Fibroblast of the aortic adventitia (primary cell): ENCODE data around the gene URM1. TPM values are rescaled to one million over a fixed set of nuclear protein-coding genes. Genes with fewer than 3 reads are reported as not detected.
A peak's percentile ranks its signal among the peaks of the same experiment; 100 is the strongest.

ENCODE experiments used
- DNase-seq: peaks from one replicate; pipeline ENCODE4 v3.0.0-alpha.2; 2010; ENCODE audit warnings: low read depth
- H3K4me3 ChIP-seq: 2 replicates; pipeline ENCODE4 v1.5.1; 2011; ENCODE audit warnings: low read depth, mild to moderate bottlenecking, control low read depth, low read length, moderate library complexity
- total RNA-seq: library from RNA; depleted of rRNA; stranded (reverse); fragments of >200 nt; gene quantifications from 2 replicates; pipeline ENCODE4 v1.2.3, GENCODE V29; 2012; ENCODE audit warnings: low replicate concordance
- TF ChIP-seq, protein P1 (sequence below): IDR thresholded peaks from 2 replicates; pipeline ENCODE4 v1.5.1; 2011; ENCODE audit warnings: mild to moderate bottlenecking, low read length, control low read depth, inconsistent platforms; ENCODE audit not compliant: insufficient read depth

The URM1 gene
- total RNA-seq, 1 donor: 33.8 TPM

- peak overlapping the region; percentile 80 for H3K4me3 ChIP-seq
- DNase-seq: no peak
- TF ChIP-seq, protein P1, sequence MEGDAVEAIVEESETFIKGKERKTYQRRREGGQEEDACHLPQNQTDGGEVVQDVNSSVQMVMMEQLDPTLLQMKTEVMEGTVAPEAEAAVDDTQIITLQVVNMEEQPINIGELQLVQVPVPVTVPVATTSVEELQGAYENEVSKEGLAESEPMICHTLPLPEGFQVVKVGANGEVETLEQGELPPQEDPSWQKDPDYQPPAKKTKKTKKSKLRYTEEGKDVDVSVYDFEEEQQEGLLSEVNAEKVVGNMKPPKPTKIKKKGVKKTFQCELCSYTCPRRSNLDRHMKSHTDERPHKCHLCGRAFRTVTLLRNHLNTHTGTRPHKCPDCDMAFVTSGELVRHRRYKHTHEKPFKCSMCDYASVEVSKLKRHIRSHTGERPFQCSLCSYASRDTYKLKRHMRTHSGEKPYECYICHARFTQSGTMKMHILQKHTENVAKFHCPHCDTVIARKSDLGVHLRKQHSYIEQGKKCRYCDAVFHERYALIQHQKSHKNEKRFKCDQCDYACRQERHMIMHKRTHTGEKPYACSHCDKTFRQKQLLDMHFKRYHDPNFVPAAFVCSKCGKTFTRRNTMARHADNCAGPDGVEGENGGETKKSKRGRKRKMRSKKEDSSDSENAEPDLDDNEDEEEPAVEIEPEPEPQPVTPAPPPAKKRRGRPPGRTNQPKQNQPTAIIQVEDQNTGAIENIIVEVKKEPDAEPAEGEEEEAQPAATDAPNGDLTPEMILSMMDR: no peak
Measured at GRCh38 chr9:128340691-128341434, 30.3 kb upstream of the URM1 start.

GRCh38 chr9:128341435-128341849 lies 29.7 kb upstream of the URM1 start:
- peak overlapping the region; percentile 80 for H3K4me3 ChIP-seq
- DNase-seq: peak; percentile 65
- TF ChIP-seq, protein P1: peak; percentile 79

- TF ChIP-seq, protein P1: no peak
- no peak for DNase-seq
- no peak overlapping the region for H3K4me3 ChIP-seq
Measured at GRCh38 chr9:128342971-128343680, 28.0 kb upstream of the URM1 start.

- TF ChIP-seq, protein P1: no peak
- DNase-seq: no peak
- no peak overlapping the region for H3K4me3 ChIP-seq
Measured at GRCh38 chr9:128343855-128344254, 27.3 kb upstream of the URM1 start.

GRCh38 chr9:128344931-128345605 lies 26.1 kb upstream of the URM1 start:
- DNase-seq: no peak
- H3K4me3 ChIP-seq: no peak overlapping the region
- TF ChIP-seq, protein P1: no peak

- TF ChIP-seq, protein P1: no peak
- H3K4me3 ChIP-seq: no peak overlapping the region
- no peak for DNase-seq
Measured at GRCh38 chr9:128349125-128349524, 22.0 kb upstream of the URM1 start.
